Measurements from ENCODE around the gene ADISSP.

Gene ADISSP

GRCh38 chr20:3728876-3729275 is 38.7 kb downstream of the ADISSP start:
- Mint-ChIP-seq H3K27ac (no peak overlapping the region), H3K9me3 (no peaks in the 10 kb centered on the region), H3K4me3 (no peak overlapping the region), H3K4me1 (peaks cover 5% of the 10 kb centered on the region), H3K36me3 (no peaks in the 10 kb centered on the region), H3K27me3 (peaks cover 83% of the 10 kb centered on the region)
- CTCF ChIA-PET: interaction anchor here (0.6 to 2.1 kb wide), 2 partner anchors 13 to 800 kb away, joined by 3 to 5 read pairs; no protein-coding TSS in a partner anchor
- DNase-seq: no peak

- CTCF ChIA-PET: interaction anchor here (0.6 to 2.1 kb wide), 2 partner anchors 12 to 800 kb away, joined by 3 to 5 read pairs; no protein-coding TSS in a partner anchor
- Mint-ChIP-seq H3K4me3 (no peak overlapping the region), H3K27me3 (peaks cover 80% of the 10 kb centered on the region), H3K9me3 (no peaks in the 10 kb centered on the region), H3K4me1 (peaks cover 5% of the 10 kb centered on the region), H3K27ac (no peak overlapping the region), H3K36me3 (no peaks in the 10 kb centered on the region)
- no peak for DNase-seq
Observed at GRCh38 chr20:3728354-3728753, 39.2 kb downstream of the ADISSP start.

GRCh38 chr20:3727401-3728021 is 40.0 kb downstream of the ADISSP start:
- CTCF ChIA-PET: interaction anchor here (0.9 to 2.1 kb wide), 2 partner anchors 11 to 17 kb away, joined by 3 to 5 read pairs; no protein-coding TSS in a partner anchor

GRCh38 chr20:3724356-3724755 is 43.2 kb downstream of the ADISSP start:
- Mint-ChIP-seq H3K27me3 (peaks cover 69% of the 10 kb centered on the region), H3K4me1 (peaks cover 13% of the 10 kb centered on the region), H3K9me3 (no peaks in the 10 kb centered on the region), H3K36me3 (no peaks in the 10 kb centered on the region), H3K27ac (no peak overlapping the region), H3K4me3 (no peak overlapping the region)
- no peak for DNase-seq
- CTCF ChIA-PET: interaction anchor here (1.1 kb wide), 1 partner anchor 13 kb away, joined by 3 read pairs; no protein-coding TSS in a partner anchor

More at GRCh38 chr20:3727401-3728021, 40.0 kb downstream of the ADISSP start:
- Mint-ChIP-seq H3K27me3 (peaks cover 79% of the 10 kb centered on the region), H3K4me1 (peaks cover 5% of the 10 kb centered on the region), H3K9me3 (no peaks in the 10 kb centered on the region), H3K4me3 (no peak overlapping the region), H3K36me3 (no peaks in the 10 kb centered on the region), H3K27ac (no peak overlapping the region)
- DNase-seq: no peak

GRCh38 chr20:3723284-3723683 is 44.3 kb downstream of the ADISSP start:
- Mint-ChIP-seq H3K9me3 (no peaks in the 10 kb centered on the region), H3K27me3 (peaks cover 59% of the 10 kb centered on the region), H3K36me3 (no peaks in the 10 kb centered on the region), H3K4me1 (peaks cover 13% of the 10 kb centered on the region), H3K27ac (no peak overlapping the region), H3K4me3 (no peak overlapping the region)
- CTCF ChIA-PET: interaction anchor here (1.8 kb wide), 1 partner anchor 13 kb away, joined by 7 read pairs; no protein-coding TSS in a partner anchor
- no peak for DNase-seq

- peaks cover 45% of the 10 kb centered on the region for H3K27me3 Mint-ChIP-seq
- CTCF ChIA-PET: interaction anchor here (0.7 to 1.8 kb wide), 4 partner anchors 11 to 363 kb away, joined by 3 to 7 read pairs (median 4); no protein-coding TSS in a partner anchor
- H3K4me3 Mint-ChIP-seq: no peak overlapping the region
Observed at GRCh38 chr20:3721912-3722311, 45.6 kb downstream of the ADISSP start.

GRCh38 chr20:3720626-3721025 is 46.9 kb downstream of the ADISSP start:
- CTCF ChIA-PET: interaction anchor here (0.7 to 1.8 kb wide), 2 partner anchors 9 to 10 kb away, joined by 5 to 10 read pairs; no protein-coding TSS in a partner anchor
- H3K27me3 Mint-ChIP-seq: peaks cover 47% of the 10 kb centered on the region
- no peak for DNase-seq
- peaks cover 13% of the 10 kb centered on the region for H3K4me1 Mint-ChIP-seq
- no peak overlapping the region for H3K27ac Mint-ChIP-seq
- H3K36me3 Mint-ChIP-seq: no peaks in the 10 kb centered on the region
- H3K9me3 Mint-ChIP-seq: no peaks in the 10 kb centered on the region
- no peak overlapping the region for H3K4me3 Mint-ChIP-seq

More at GRCh38 chr20:3721912-3722311, 45.6 kb downstream of the ADISSP start:
- DNase-seq: no peak
- Mint-ChIP-seq H3K27ac (no peak overlapping the region), H3K9me3 (no peaks in the 10 kb centered on the region), H3K36me3 (no peaks in the 10 kb centered on the region), H3K4me1 (peaks cover 13% of the 10 kb centered on the region)

GRCh38 chr20:3720068-3720467 is 47.5 kb downstream of the ADISSP start:
- peaks cover 43% of the 10 kb centered on the region for H3K27me3 Mint-ChIP-seq
- H3K36me3 Mint-ChIP-seq: no peaks in the 10 kb centered on the region
- H3K4me1 Mint-ChIP-seq: peaks cover 13% of the 10 kb centered on the region
- CTCF ChIA-PET: interaction anchor here (0.7 to 1.8 kb wide), 2 partner anchors 9 to 10 kb away, joined by 5 to 10 read pairs; no protein-coding TSS in a partner anchor
- no peak for DNase-seq
- no peak overlapping the region for H3K4me3 Mint-ChIP-seq
- no peak overlapping the region for H3K27ac Mint-ChIP-seq
- H3K9me3 Mint-ChIP-seq: no peaks in the 10 kb centered on the region

GRCh38 chr20:3719046-3719445 is 48.5 kb downstream of the ADISSP start:
- Mint-ChIP-seq H3K4me3 (no peak overlapping the region), H3K4me1 (peaks cover 13% of the 10 kb centered on the region), H3K27me3 (peaks cover 38% of the 10 kb centered on the region), H3K27ac (no peak overlapping the region), H3K9me3 (no peaks in the 10 kb centered on the region), H3K36me3 (no peaks in the 10 kb centered on the region)
- CTCF ChIA-PET: interaction anchor here (1.8 kb wide), 1 partner anchor 8 kb away, joined by 10 read pairs; no protein-coding TSS in a partner anchor
- no peak for DNase-seq

GRCh38 chr20:3716195-3716834 is 51.2 kb downstream of the ADISSP start:
- Mint-ChIP-seq H3K9me3 (no peaks in the 10 kb centered on the region), H3K4me1 (peaks cover 13% of the 10 kb centered on the region), H3K36me3 (no peaks in the 10 kb centered on the region), H3K27me3 (peaks cover 29% of the 10 kb centered on the region), H3K4me3 (no peak overlapping the region), H3K27ac (no peak overlapping the region)
- peak; percentile 39 for DNase-seq
- CTCF ChIA-PET: interaction anchor here (0.8 to 1.5 kb wide), 14 partner anchors 9 to 367 kb away, joined by 3 to 7 read pairs (median 4); no protein-coding TSS in a partner anchor

- Mint-ChIP-seq H3K4me3 (no peak overlapping the region), H3K36me3 (no peaks in the 10 kb centered on the region), H3K4me1 (no peaks in the 10 kb centered on the region), H3K9me3 (no peaks in the 10 kb centered on the region), H3K27ac (no peak overlapping the region), H3K27me3 (peaks cover 19% of the 10 kb centered on the region)
- CTCF ChIA-PET: interaction anchor here (1.3 kb wide), 1 partner anchor 35 kb away, joined by 4 read pairs; no protein-coding TSS in a partner anchor
- no peak for DNase-seq
Observed at GRCh38 chr20:3714092-3714491, 53.5 kb downstream of the ADISSP start.

GRCh38 chr20:3712279-3712873 is 55.2 kb downstream of the ADISSP start, which contains the start of gene SIGLEC1:
Gene SIGLEC1, minus strand, starts transcription at chr20:3712600. Its CDS starts 5,472 bp downstream, at chr20:3707128.
- Mint-ChIP-seq H3K9me3 (no peaks in the 10 kb centered on the region), H3K36me3 (no peaks in the 10 kb centered on the region), H3K4me1 (no peaks in the 10 kb centered on the region), H3K4me3 (no peak within 1 kb of the TSS), H3K27me3 (peaks cover 32% of the 10 kb centered on the region), H3K27ac (no peak within 1 kb of the TSS)
- DNase-seq: no peak
- CTCF ChIA-PET: interaction anchor here (0.5 to 1.4 kb wide), 2 partner anchors 36 to 149 kb away, joined by 3 to 4 read pairs; no protein-coding TSS in a partner anchor

- Mint-ChIP-seq H3K36me3 (no peaks in the 10 kb centered on the region), H3K27me3 (peaks cover 28% of the 10 kb centered on the region), H3K9me3 (no peaks in the 10 kb centered on the region), H3K4me1 (no peaks in the 10 kb centered on the region), H3K4me3 (no peak overlapping the region), H3K27ac (no peak overlapping the region)
- CTCF ChIA-PET: interaction anchor here (0.6 to 2.6 kb wide), 33 partner anchors 8 to 1070 kb away, joined by 3 to 39 read pairs (median 4); partner anchors contain the start of gene HSPA12B
- no peak for DNase-seq
Observed at GRCh38 chr20:3711484-3711941, 56.0 kb downstream of the ADISSP start.
